H9 (cell line): ENCODE results near the gene HHAT. TPM values are rescaled to one million over a fixed set of nuclear protein-coding genes. Genes with fewer than 3 reads are reported as not detected.
A peak's percentile ranks its signal among the peaks of the same experiment; 100 is the strongest.

Experiments
- DNase-seq: peaks from one replicate; pipeline ENCODE4 v3.0.0-alpha.2; 2017
- H2AFZ ChIP-seq: one replicate; pipeline ENCODE4 v1.6.1; 2013; ENCODE audit warnings: mild to moderate bottlenecking, low read length, control low read depth, moderate library complexity
- H2AK5ac ChIP-seq: 2 replicates; pipeline ENCODE4 v1.6.1; 2013; ENCODE audit warnings: low read length, control low read depth, mixed read lengths; ENCODE audit not compliant: insufficient read length
- H2BK120ac ChIP-seq: one replicate; pipeline ENCODE4 v1.6.1; 2013; ENCODE audit warnings: low read depth, mild to moderate bottlenecking, low read length, control low read depth, inconsistent platforms; ENCODE audit not compliant: poor library complexity, severe bottlenecking
- H2BK12ac ChIP-seq: 2 replicates; pipeline ENCODE4 v1.6.1; 2013; ENCODE audit warnings: low read length, control low read depth, mixed read lengths, low read depth; ENCODE audit not compliant: insufficient read length
- H2BK15ac ChIP-seq: 2 replicates; pipeline ENCODE4 v1.6.1; 2013; ENCODE audit warnings: low read depth, low read length, control low read depth
- H2BK20ac ChIP-seq: one replicate; pipeline ENCODE4 v1.6.1; 2013; ENCODE audit warnings: low read depth, mild to moderate bottlenecking, low read length, control low read depth, inconsistent platforms; ENCODE audit not compliant: poor library complexity, severe bottlenecking
- H2BK5ac ChIP-seq: 2 replicates; pipeline ENCODE4 v1.6.1; 2013; ENCODE audit warnings: low read length, control low read depth, mixed read lengths; ENCODE audit not compliant: insufficient read length
- H3K14ac ChIP-seq: 2 replicates; pipeline ENCODE4 v1.6.1; 2013; ENCODE audit warnings: low read length, control low read depth; ENCODE audit not compliant: insufficient read depth
- H3K18ac ChIP-seq: 2 replicates; pipeline ENCODE4 v1.6.1; 2013; ENCODE audit warnings: low read depth, mild to moderate bottlenecking, mixed read lengths, low read length, control low read depth; ENCODE audit not compliant: insufficient read length
- H3K23ac ChIP-seq: 2 replicates; pipeline ENCODE4 v1.6.1; 2013; ENCODE audit warnings: low read length, control low read depth, mixed read lengths, low read depth; ENCODE audit not compliant: insufficient read length
- H3K23me2 ChIP-seq: 2 replicates; pipeline ENCODE4 v1.6.1; 2013; ENCODE audit warnings: low read depth, mild to moderate bottlenecking, mixed read lengths, low read length, control low read depth; ENCODE audit not compliant: insufficient read length, poor library complexity, severe bottlenecking
- H3K27ac ChIP-seq: 2 replicates; pipeline ENCODE4 v1.5.1; 2013; ENCODE audit warnings: low read length, control low read depth, mixed read lengths, low read depth; ENCODE audit not compliant: insufficient read length
- H3K27me3 ChIP-seq: 2 replicates; pipeline ENCODE4 v1.6.1; 2013; ENCODE audit warnings: low read length, control low read depth, inconsistent platforms; ENCODE audit not compliant: insufficient read depth
- H3K4ac ChIP-seq: 2 replicates; pipeline ENCODE4 v1.6.1; 2013; ENCODE audit warnings: low read depth, mild to moderate bottlenecking, control low read depth, inconsistent platforms, low read length, moderate library complexity
- H3K4me1 ChIP-seq: 2 replicates; pipeline ENCODE4 v1.6.1; 2013; ENCODE audit warnings: low read length, control low read depth, inconsistent platforms; ENCODE audit not compliant: insufficient read depth
- H3K4me2 ChIP-seq: 2 replicates; pipeline ENCODE4 v1.6.1; 2013; ENCODE audit warnings: low read length, control low read depth, mixed read lengths; ENCODE audit not compliant: insufficient read length, insufficient read depth
- H3K56ac ChIP-seq: 2 replicates; pipeline ENCODE4 v1.6.1; 2013; ENCODE audit warnings: low read depth, mild to moderate bottlenecking, mixed read lengths, low read length, control low read depth; ENCODE audit not compliant: insufficient read length
- H3K79me1 ChIP-seq: 2 replicates; pipeline ENCODE4 v1.6.1; 2013; ENCODE audit warnings: low read depth, mild to moderate bottlenecking, moderate library complexity, low read length, control low read depth, inconsistent platforms; ENCODE audit not compliant: insufficient read depth, poor library complexity, severe bottlenecking
- H3K79me2 ChIP-seq: 2 replicates; pipeline ENCODE4 v1.6.1; 2013; ENCODE audit warnings: low read length, control low read depth, inconsistent platforms; ENCODE audit not compliant: insufficient read depth
- H3K9ac ChIP-seq: 2 replicates; pipeline ENCODE4 v1.6.1; 2013; ENCODE audit warnings: low read length, control low read depth, mixed read lengths; ENCODE audit not compliant: insufficient read length; ENCODE audit errors: extremely low read depth
- H3K9me3 ChIP-seq: one replicate; pipeline ENCODE4 v1.6.1; 2013; ENCODE audit warnings: low read depth, low read length, inconsistent platforms; ENCODE audit not compliant: control insufficient read depth
- H3T11ph ChIP-seq: one replicate; pipeline ENCODE4 v1.6.1; 2013; ENCODE audit warnings: mild to moderate bottlenecking, low read length, control low read depth, inconsistent platforms
- H4K20me1 ChIP-seq: one replicate; pipeline ENCODE4 v1.6.1; 2013; ENCODE audit not compliant: control insufficient read depth, insufficient read length, insufficient read depth
- H4K5ac ChIP-seq: 2 replicates; pipeline ENCODE4 v1.6.1; 2013; ENCODE audit warnings: low read depth, mild to moderate bottlenecking, mixed read lengths, low read length, control low read depth; ENCODE audit not compliant: insufficient read length
- H4K8ac ChIP-seq: replicated peaks from 2 replicates; pipeline ENCODE4 v1.6.1; 2013; ENCODE audit warnings: low read length, control low read depth, mixed read lengths, low read depth; ENCODE audit not compliant: insufficient read length
- H4K91ac ChIP-seq: 2 replicates; pipeline ENCODE4 v1.6.1; 2013; ENCODE audit warnings: low read depth, mild to moderate bottlenecking, moderate library complexity, mixed read lengths, low read length, control low read depth; ENCODE audit not compliant: insufficient read length
- H3K27ac Mint-ChIP-seq, 3 experiments: 2 replicates in 2 of 3; 3 replicates in 1 of 3; pipeline ENCODE4 v1.8.0; 2020 to 2021; ENCODE audit warnings: mixed read lengths in 3 of 3, mild to moderate bottlenecking in 1 of 3, moderate library complexity in 1 of 3
- H3K27me3 Mint-ChIP-seq: 2 replicates; pipeline ENCODE4 v1.8.0; 2021; ENCODE audit warnings: low read depth, mild to moderate bottlenecking, moderate library complexity, mixed read lengths
- H3K36me3 Mint-ChIP-seq, 3 experiments: 2 replicates in 2 of 3; 3 replicates in 1 of 3; pipeline ENCODE4 v1.8.0; 2020 to 2021; ENCODE audit warnings: low read depth in 3 of 3, mixed read lengths in 3 of 3; ENCODE audit not compliant: insufficient read depth in 1 of 3
- H3K4me1 Mint-ChIP-seq, 2 experiments: 2 replicates each; pipeline ENCODE4 v1.8.0; 2020; ENCODE audit warnings: mixed read lengths in 2 of 2
- H3K4me3 Mint-ChIP-seq, 2 experiments: 2 replicates in 1 of 2; 3 replicates in 1 of 2; pipeline ENCODE4 v1.8.0; 2020 to 2021; ENCODE audit warnings: mild to moderate bottlenecking in 2 of 2, mixed read lengths in 2 of 2, moderate library complexity in 1 of 2
- H3K9me3 Mint-ChIP-seq, 2 experiments: 2 replicates in 1 of 2; 3 replicates in 1 of 2; pipeline ENCODE4 v1.8.0; 2020; ENCODE audit warnings: mild to moderate bottlenecking in 2 of 2, mixed read lengths in 2 of 2, moderate library complexity in 1 of 2
- WGBS: extraction: QIAGEN DNeasy Blood & Tissue Kit; methylation state at CpG from one replicate; pipeline ENCODE4 v1.1.7; 2013; ENCODE audit warnings: missing lambda C conversion rate, low lambda C conversion rate, mixed read lengths; ENCODE audit not compliant: insufficient read length; ENCODE audit errors: extremely low coverage; 5-methylcytosine and 5-hydroxymethylcytosine counted together
- total RNA-seq: library from RNA; stranded (reverse); gene quantifications from 2 replicates; pipeline ENCODE4 v1.2.1, GENCODE V29; 2021
- TF ChIP-seq, protein P1 (sequence below): fragments of 200-600 bp; sonication (generic); conservative IDR thresholded peaks from 3 replicates; pipeline ENCODE4 v1.8.0; 2021; ENCODE audit warnings: antibody characterized with exemption, mild to moderate bottlenecking

The HHAT gene
- total RNA-seq, 1 experiment from 2014 or later: 0.48 TPM

DNA sequence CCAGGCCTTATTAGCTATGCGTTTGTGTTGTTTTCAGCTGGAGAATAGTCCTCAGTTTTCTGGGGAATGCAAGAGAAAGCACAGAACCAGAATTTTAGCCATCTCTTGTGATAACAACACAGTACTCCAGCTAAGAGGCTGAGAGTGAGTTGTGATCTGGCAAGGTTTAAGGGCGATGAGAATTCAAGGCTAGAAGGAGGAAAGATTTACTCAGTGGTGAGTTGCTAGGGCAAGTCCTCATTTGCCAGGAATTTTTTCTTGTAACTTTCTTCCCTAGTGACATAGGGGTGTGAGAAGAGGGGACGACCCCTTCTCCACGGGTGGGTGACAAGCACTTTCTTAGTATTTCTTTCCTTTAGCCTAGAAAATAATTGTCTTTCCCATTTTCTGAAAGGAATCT, 53.2 kb downstream of the HHAT start:
- no peak overlapping the region for H2BK12ac ChIP-seq
- H3K79me2 ChIP-seq: no peaks in the 10 kb centered on the region
- no peaks in the 10 kb centered on the region for H3K23me2 ChIP-seq
- no peak overlapping the region for H3K18ac ChIP-seq
- H2BK20ac ChIP-seq: no peak overlapping the region
- no peak overlapping the region for H4K5ac ChIP-seq
- H3K27me3 ChIP-seq: no peaks in the 10 kb centered on the region
- H2AFZ ChIP-seq: peak overlapping the region; percentile 37
- no peaks in the 10 kb centered on the region for H3K79me1 ChIP-seq
- no peaks in the 10 kb centered on the region for H3K9me3 ChIP-seq
- no peak for DNase-seq
- no peak overlapping the region for H2AK5ac ChIP-seq
- no peak overlapping the region for H3K27ac Mint-ChIP-seq
- no peak overlapping the region for H2BK5ac ChIP-seq
- no peak overlapping the region for H3K23ac ChIP-seq
- no peak overlapping the region for H3K14ac ChIP-seq
- H4K8ac ChIP-seq: no peak overlapping the region
- H3K4me1 ChIP-seq: no peaks in the 10 kb centered on the region
- no CpG with 5 or more reads among the region's 4 CpGs for WGBS
- no peak overlapping the region for H3K4me3 Mint-ChIP-seq
- no peak overlapping the region for H3K56ac ChIP-seq
- H3K27me3 Mint-ChIP-seq: peaks cover 1% of the 10 kb centered on the region; the same call in 1 of the 2 replicates
- H3K4ac ChIP-seq: no peak overlapping the region
- no peak overlapping the region for H2BK120ac ChIP-seq
- H3K9me3 Mint-ChIP-seq: no peaks in the 10 kb centered on the region
- H3K4me2 ChIP-seq: no peak overlapping the region
- TF ChIP-seq, protein P1, sequence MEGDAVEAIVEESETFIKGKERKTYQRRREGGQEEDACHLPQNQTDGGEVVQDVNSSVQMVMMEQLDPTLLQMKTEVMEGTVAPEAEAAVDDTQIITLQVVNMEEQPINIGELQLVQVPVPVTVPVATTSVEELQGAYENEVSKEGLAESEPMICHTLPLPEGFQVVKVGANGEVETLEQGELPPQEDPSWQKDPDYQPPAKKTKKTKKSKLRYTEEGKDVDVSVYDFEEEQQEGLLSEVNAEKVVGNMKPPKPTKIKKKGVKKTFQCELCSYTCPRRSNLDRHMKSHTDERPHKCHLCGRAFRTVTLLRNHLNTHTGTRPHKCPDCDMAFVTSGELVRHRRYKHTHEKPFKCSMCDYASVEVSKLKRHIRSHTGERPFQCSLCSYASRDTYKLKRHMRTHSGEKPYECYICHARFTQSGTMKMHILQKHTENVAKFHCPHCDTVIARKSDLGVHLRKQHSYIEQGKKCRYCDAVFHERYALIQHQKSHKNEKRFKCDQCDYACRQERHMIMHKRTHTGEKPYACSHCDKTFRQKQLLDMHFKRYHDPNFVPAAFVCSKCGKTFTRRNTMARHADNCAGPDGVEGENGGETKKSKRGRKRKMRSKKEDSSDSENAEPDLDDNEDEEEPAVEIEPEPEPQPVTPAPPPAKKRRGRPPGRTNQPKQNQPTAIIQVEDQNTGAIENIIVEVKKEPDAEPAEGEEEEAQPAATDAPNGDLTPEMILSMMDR: no peak
- H4K91ac ChIP-seq: no peak overlapping the region
- no peaks in the 10 kb centered on the region for H4K20me1 ChIP-seq
- no peak overlapping the region for H3K9ac ChIP-seq
- no peak overlapping the region for H2BK15ac ChIP-seq
- no peak overlapping the region for H3T11ph ChIP-seq
- peaks cover 11 to 13% of the 10 kb centered on the region in 2 experiments for H3K4me1 Mint-ChIP-seq
- H3K27ac ChIP-seq: no peak overlapping the region
- no peaks in the 10 kb centered on the region for H3K36me3 Mint-ChIP-seq
